OCI-M1 (cell line): ENCODE results near the gene DHRS7B.
"Not testable (repeated sequence)": the region's sequence is repeated elsewhere in the genome, so short reads cannot be mapped to it uniquely, and the experiment has no call there.

Source experiments
- DNase-seq: peaks from one replicate; lab custom pipeline; 2025; lab: John Stamatoyannopoulos, UW

Gene DHRS7B

GRCh38 chr17:21108651-21109050 is 18.1 kb upstream of the DHRS7B start:
- no peak for DNase-seq

GRCh38 chr17:21113049-21113690 is 13.6 kb upstream of the DHRS7B start:
- DNase-seq = no peak

- DNase-seq = no peak
These were observed 13.0 kb upstream of the DHRS7B start for GRCh38 chr17:21113716-21114115.

- not testable (repeated sequence) for DNase-seq
These were observed 12.0 kb upstream of the DHRS7B start for GRCh38 chr17:21114791-21115190.

- DNase-seq = peak; percentile 79
These were observed 7.4 kb upstream of the DHRS7B start for GRCh38 chr17:21119247-21119918.

GRCh38 chr17:21119919-21120249 is 6.9 kb upstream of the DHRS7B start:
- DNase-seq = no peak

GRCh38 chr17:21124086-21124485 is 2.7 kb upstream of the DHRS7B start:
- peak; percentile 17 for DNase-seq

GRCh38 chr17:21124517-21124916 is 2.2 kb upstream of the DHRS7B start:
- not testable (repeated sequence) for DNase-seq

GRCh38 chr17:21125862-21126261 is 902 bp upstream of the DHRS7B start:
- peak; percentile 41 for DNase-seq

GRCh38 chr17:21127509-21128077 is 829 bp downstream of the DHRS7B start:
- peak; percentile 61 for DNase-seq

GRCh38 chr17:21129023-21129681 is 2.4 kb downstream of the DHRS7B start:
- DNase-seq = peak; percentile 26

GRCh38 chr17:21131137-21131536 is 4.4 kb downstream of the DHRS7B start:
- peak; percentile 38 for DNase-seq

- no peak for DNase-seq
These were observed 5.7 kb downstream of the DHRS7B start for GRCh38 chr17:21132428-21132827.

GRCh38 chr17:21134559-21134958 is 7.8 kb downstream of the DHRS7B start:
- peak; percentile 31 for DNase-seq

GRCh38 chr17:21140911-21141310 is 14.1 kb downstream of the DHRS7B start:
- no peak for DNase-seq

- DNase-seq = no peak
These were observed 14.6 kb downstream of the DHRS7B start for GRCh38 chr17:21141331-21141730.

GRCh38 chr17:21142065-21142464 is 15.3 kb downstream of the DHRS7B start:
- not testable (repeated sequence) for DNase-seq

- DNase-seq = no peak
These were observed 16.9 kb downstream of the DHRS7B start for GRCh38 chr17:21143695-21144094.

GRCh38 chr17:21144299-21144698 is 17.5 kb downstream of the DHRS7B start:
- DNase-seq = not testable (repeated sequence)

- DNase-seq = no peak
These were observed 19.7 kb downstream of the DHRS7B start for GRCh38 chr17:21146362-21147015.

- no peak for DNase-seq
These were observed 22.9 kb downstream of the DHRS7B start for GRCh38 chr17:21149621-21150020.

GRCh38 chr17:21152731-21153130 is 26.0 kb downstream of the DHRS7B start:
- no peak for DNase-seq
